HEK293 (cell line): Measurements from ENCODE around the gene RNF32.
A peak's percentile ranks its signal among the peaks of the same experiment; 100 is the strongest.

Experiments
- CTCF ChIA-PET: fragments of 350-600 bp; formaldehyde crosslinking; extraction: SDS; loops from one replicate; lab custom pipeline; 2021; ENCODE audit warnings: antibody characterized with exemption; lab: Yijun Ruan, JAX
- POLR2A ChIA-PET: fragments of 300-600 bp; formaldehyde crosslinking; extraction: SDS; loops from one replicate; lab custom pipeline; 2020; ENCODE audit warnings: antibody characterized with exemption, inconsistent platforms; lab: Yijun Ruan, JAX
- H3K27ac ChIP-seq: fragments of 200-500 bp; sonication (Bioruptor generic); 2 replicates; pipeline ENCODE4 v1.5.1; 2014; ENCODE audit warnings: low read depth, low read length, control low read depth, inconsistent platforms; ENCODE audit errors: extremely low read depth
- H3K36me3 ChIP-seq, 2 experiments: fragments of 200-500 bp in 1 of 2; sonication (Bioruptor generic) in 1 of 2; 1 replicate in 1 of 2; 2 replicates in 1 of 2; pipeline ENCODE4 v1.5.1; 2014 to 2017; ENCODE audit warnings: inconsistent platforms in 2 of 2, low read length in 2 of 2; ENCODE audit not compliant: control insufficient read depth in 2 of 2, insufficient read depth in 1 of 2
- H3K4me1 ChIP-seq: fragments of 200-500 bp; sonication (Bioruptor generic); 2 replicates; pipeline ENCODE4 v1.5.1; 2014; ENCODE audit warnings: mild to moderate bottlenecking, low read length, inconsistent platforms; ENCODE audit not compliant: control insufficient read depth, insufficient read depth
- H3K4me3 ChIP-seq: 2 replicates; pipeline ENCODE4 v1.5.1; 2011; ENCODE audit warnings: low read depth, mild to moderate bottlenecking, control low read depth, low read length, moderate library complexity
- H3K9me3 ChIP-seq: fragments of 200-500 bp; sonication (Bioruptor generic); 2 replicates; pipeline ENCODE4 v1.5.1; 2014; ENCODE audit warnings: low read depth, low read length, inconsistent platforms; ENCODE audit not compliant: control insufficient read depth, insufficient read depth
- BCL11B ChIP-seq: fragments of 450-650 bp; formaldehyde crosslinking; IDR thresholded peaks from 2 replicates; pipeline ENCODE4 v1.5.1; 2016; ENCODE audit warnings: low read depth, missing biosample characterization, missing genetic modification characterization
- HOXC10 ChIP-seq: sonication (generic); formaldehyde crosslinking; IDR thresholded peaks from 2 replicates; pipeline ENCODE4 v1.8.1; 2023; ENCODE audit warnings: mild to moderate bottlenecking, missing genetic modification reagents
- PATZ1 ChIP-seq: fragments of 450-650 bp; formaldehyde crosslinking; IDR thresholded peaks from 2 replicates; pipeline ENCODE4 v1.5.1; 2016; ENCODE audit warnings: missing biosample characterization, missing genetic modification characterization
- PRDM2 ChIP-seq: fragments of 450-650 bp; formaldehyde crosslinking; IDR thresholded peaks from 2 replicates; pipeline ENCODE4 v1.5.1; 2016; ENCODE audit warnings: missing biosample characterization, missing genetic modification characterization, borderline replicate concordance
- SP3 ChIP-seq: fragments of 450-650 bp; formaldehyde crosslinking; IDR thresholded peaks from 2 replicates; pipeline ENCODE4 v1.5.1; 2016; ENCODE audit warnings: missing biosample characterization, missing genetic modification characterization
- ZBTB20 ChIP-seq: fragments of 450-650 bp; formaldehyde crosslinking; IDR thresholded peaks from 2 replicates; pipeline ENCODE4 v1.5.1; 2016; ENCODE audit warnings: missing biosample characterization, missing genetic modification characterization
- ZBTB7A ChIP-seq: fragments of 450-650 bp; formaldehyde crosslinking; IDR thresholded peaks from 2 replicates; pipeline ENCODE4 v1.5.1; 2016; ENCODE audit warnings: low read depth, missing biosample characterization, missing genetic modification characterization
- ZNF211 ChIP-seq: fragments of 450-650 bp; formaldehyde crosslinking; IDR thresholded peaks from 2 replicates; pipeline ENCODE4 v1.5.1; 2016; ENCODE audit warnings: low read depth, missing biosample characterization, missing genetic modification characterization
- ZNF394 ChIP-seq: fragments of 450-650 bp; formaldehyde crosslinking; IDR thresholded peaks from 2 replicates; pipeline ENCODE4 v1.5.1; 2016; ENCODE audit warnings: missing biosample characterization, missing genetic modification characterization, mild to moderate bottlenecking, moderate library complexity, borderline replicate concordance
- ZNF529 ChIP-seq: fragments of 450-650 bp; formaldehyde crosslinking; IDR thresholded peaks from 2 replicates; pipeline ENCODE4 v1.5.1; 2017; ENCODE audit warnings: missing genetic modification characterization, missing biosample characterization; ENCODE audit not compliant: insufficient replicate concordance
- ZNF610 ChIP-seq: fragments of 450-650 bp; formaldehyde crosslinking; IDR thresholded peaks from 2 replicates; pipeline ENCODE4 v1.5.1; 2016; ENCODE audit warnings: missing biosample characterization, missing genetic modification characterization, borderline replicate concordance
- ZNF645 ChIP-seq: fragments of 450-650 bp; formaldehyde crosslinking; IDR thresholded peaks from 2 replicates; pipeline ENCODE4; 2016; ENCODE audit warnings: missing biosample characterization, missing genetic modification characterization
- ZNF776 ChIP-seq: fragments of 450-650 bp; formaldehyde crosslinking; IDR thresholded peaks from 2 replicates; pipeline ENCODE4 v1.5.0; 2017; ENCODE audit warnings: missing biosample characterization, missing genetic modification characterization, borderline replicate concordance
- TF ChIP-seq, protein P1 (sequence below): fragments of 450-650 bp; formaldehyde crosslinking; conservative IDR thresholded peaks from 2 replicates; pipeline ENCODE4 v1.5.1; 2016; ENCODE audit warnings: low read depth, missing biosample characterization, missing genetic modification characterization
- TF ChIP-seq, protein P2 (sequence below): fragments of 450-650 bp; formaldehyde crosslinking; IDR thresholded peaks from 2 replicates; pipeline ENCODE4 v1.5.1; 2016; ENCODE audit warnings: missing biosample characterization, missing genetic modification characterization
- TF ChIP-seq, protein P3 (sequence below): fragments of 450-650 bp; formaldehyde crosslinking; IDR thresholded peaks from 2 replicates; pipeline ENCODE4 v1.5.1; 2016; ENCODE audit warnings: missing biosample characterization, missing genetic modification characterization

Gene RNF32

DNA sequence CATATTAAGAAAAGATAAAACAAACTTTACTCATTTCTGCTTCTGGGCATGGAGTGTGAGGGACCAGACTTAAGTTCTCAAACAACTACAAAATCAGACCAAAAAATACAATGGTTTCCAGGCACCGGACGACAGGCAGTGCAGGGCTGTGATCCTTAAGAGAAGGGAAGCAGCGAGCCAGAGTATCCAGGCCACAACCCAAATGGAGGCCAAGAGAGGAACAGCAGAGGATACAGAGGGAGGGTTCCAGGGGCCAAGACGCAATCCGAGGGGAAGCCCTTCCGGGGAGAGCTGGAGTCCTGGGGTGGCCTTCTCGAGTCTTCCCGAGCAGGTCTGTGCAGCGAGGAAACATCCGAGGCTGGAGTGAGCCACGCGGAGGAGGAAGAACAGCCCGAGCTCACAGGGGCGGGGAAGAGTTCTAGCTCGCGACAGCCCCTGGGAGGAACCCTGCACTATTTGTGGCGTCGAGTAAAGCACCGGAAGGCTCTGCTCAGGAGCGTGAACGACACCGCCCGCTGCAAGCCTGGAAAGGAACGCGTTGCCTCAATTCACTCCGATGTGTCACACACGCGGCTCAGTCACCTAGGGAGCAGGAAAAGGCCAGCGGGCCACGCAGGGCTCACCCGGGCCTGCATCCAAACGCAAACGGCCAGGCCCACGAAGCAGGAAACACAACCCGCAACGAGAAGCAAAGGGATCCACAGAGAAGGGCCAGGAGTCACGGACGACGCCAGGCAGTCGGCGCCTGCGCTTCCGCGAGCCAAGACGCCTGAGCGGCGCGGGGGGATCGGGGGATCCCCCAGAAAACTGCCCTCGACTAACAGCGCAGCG lies 933 bp upstream of the RNF32 start (continued):
- 0 out of 2 replicates have a peak, but pooled peaks have one; percentile 31 for TF ChIP-seq PRDM2 (tag by site-specific recombination)
- TF ChIP-seq, all 188 proteins: peak for 5

GRCh38 chr7:156640949-156641485 lies 443 bp downstream of the RNF32 start:
- Histone ChIP-seq H3K36me3 (no peaks in the 10 kb centered on the region), H3K27ac (peak overlapping the region; percentile 47; the same call in 1 of the 2 replicates), H3K4me3 (peak overlapping the region; percentile 76), H3K4me1 (no peaks in the 10 kb centered on the region), H3K9me3 (no peaks in the 10 kb centered on the region)
- POLR2A ChIA-PET: interaction anchor here (0.8 kb wide), 1 partner anchor 9 kb away, joined by 3 read pairs; no protein-coding TSS in a partner anchor
- CTCF ChIA-PET: interaction anchor here (0.5 kb wide), 1 partner anchor 846 kb away, joined by 3 read pairs; no protein-coding TSS in a partner anchor
- TF ChIP-seq ZNF529 (tag by site-specific recombination) (no peak), ZNF394 (tag by site-specific recombination) (peak; percentile 21; the same call in 1 of the 2 replicates), HOXC10 (CRISPR knock-in tag) (no peak), ZBTB20 (tag by site-specific recombination) (peak; percentile 69; the same call in 1 of the 2 replicates), ZNF610 (tag by site-specific recombination) (0 out of 2 replicates have a peak, but pooled peaks have one; percentile 19), PATZ1 (tag by site-specific recombination) (0 out of 2 replicates have a peak, but pooled peaks have one; percentile 23), ZNF211 (tag by site-specific recombination) (no peak), ZBTB7A (0 out of 2 replicates have a peak, but pooled peaks have one; percentile 6), ZNF776 (tag by site-specific recombination) (no peak), BCL11B (tag by site-specific recombination) (no peak), SP3 (peak; percentile 57; the same call in 1 of the 2 replicates), ZNF645 (tag by site-specific recombination) (no peak)
- TF ChIP-seq, protein P1, sequence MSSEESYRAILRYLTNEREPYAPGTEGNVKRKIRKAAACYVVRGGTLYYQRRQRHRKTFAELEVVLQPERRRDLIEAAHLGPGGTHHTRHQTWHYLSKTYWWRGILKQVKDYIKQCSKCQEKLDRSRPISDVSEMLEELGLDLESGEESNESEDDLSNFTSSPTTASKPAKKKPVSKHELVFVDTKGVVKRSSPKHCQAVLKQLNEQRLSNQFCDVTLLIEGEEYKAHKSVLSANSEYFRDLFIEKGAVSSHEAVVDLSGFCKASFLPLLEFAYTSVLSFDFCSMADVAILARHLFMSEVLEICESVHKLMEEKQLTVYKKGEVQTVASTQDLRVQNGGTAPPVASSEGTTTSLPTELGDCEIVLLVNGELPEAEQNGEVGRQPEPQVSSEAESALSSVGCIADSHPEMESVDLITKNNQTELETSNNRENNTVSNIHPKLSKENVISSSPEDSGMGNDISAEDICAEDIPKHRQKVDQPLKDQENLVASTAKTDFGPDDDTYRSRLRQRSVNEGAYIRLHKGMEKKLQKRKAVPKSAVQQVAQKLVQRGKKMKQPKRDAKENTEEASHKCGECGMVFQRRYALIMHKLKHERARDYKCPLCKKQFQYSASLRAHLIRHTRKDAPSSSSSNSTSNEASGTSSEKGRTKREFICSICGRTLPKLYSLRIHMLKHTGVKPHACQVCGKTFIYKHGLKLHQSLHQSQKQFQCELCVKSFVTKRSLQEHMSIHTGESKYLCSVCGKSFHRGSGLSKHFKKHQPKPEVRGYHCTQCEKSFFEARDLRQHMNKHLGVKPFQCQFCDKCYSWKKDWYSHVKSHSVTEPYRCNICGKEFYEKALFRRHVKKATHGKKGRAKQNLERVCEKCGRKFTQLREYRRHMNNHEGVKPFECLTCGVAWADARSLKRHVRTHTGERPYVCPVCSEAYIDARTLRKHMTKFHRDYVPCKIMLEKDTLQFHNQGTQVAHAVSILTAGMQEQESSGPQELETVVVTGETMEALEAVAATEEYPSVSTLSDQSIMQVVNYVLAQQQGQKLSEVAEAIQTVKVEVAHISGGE (tag by site-specific recombination): 0 out of 2 replicates have a peak, but pooled peaks have one; percentile 1
- TF ChIP-seq, protein P2, sequence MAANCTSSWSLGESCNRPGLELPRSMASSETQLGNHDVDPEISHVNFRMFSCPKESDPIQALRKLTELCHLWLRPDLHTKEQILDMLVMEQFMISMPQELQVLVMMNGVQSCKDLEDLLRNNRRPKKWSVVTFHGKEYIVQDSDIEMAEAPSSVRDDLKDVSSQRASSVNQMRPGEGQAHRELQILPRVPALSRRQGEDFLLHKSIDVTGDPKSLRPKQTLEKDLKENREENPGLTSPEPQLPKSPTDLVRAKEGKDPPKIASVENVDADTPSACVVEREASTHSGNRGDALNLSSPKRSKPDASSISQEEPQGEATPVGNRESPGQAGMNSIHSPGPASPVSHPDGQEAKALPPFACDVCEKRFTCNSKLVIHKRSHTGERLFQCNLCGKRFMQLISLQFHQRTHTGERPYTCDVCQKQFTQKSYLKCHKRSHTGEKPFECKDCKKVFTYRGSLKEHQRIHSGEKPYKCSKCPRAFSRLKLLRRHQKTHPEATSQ (tag by site-specific recombination): 0 out of 2 replicates have a peak, but pooled peaks have one; percentile 31
- TF ChIP-seq, protein P3, sequence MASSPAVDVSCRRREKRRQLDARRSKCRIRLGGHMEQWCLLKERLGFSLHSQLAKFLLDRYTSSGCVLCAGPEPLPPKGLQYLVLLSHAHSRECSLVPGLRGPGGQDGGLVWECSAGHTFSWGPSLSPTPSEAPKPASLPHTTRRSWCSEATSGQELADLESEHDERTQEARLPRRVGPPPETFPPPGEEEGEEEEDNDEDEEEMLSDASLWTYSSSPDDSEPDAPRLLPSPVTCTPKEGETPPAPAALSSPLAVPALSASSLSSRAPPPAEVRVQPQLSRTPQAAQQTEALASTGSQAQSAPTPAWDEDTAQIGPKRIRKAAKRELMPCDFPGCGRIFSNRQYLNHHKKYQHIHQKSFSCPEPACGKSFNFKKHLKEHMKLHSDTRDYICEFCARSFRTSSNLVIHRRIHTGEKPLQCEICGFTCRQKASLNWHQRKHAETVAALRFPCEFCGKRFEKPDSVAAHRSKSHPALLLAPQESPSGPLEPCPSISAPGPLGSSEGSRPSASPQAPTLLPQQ (tag by site-specific recombination): peak; percentile 12; the same call in 1 of the 2 replicates
